Progenitor cell of endocrine pancreas (in vitro differentiated cells): ENCODE measurements around the gene MMP23B. TPM values are rescaled to one million over a fixed set of nuclear protein-coding genes. Genes with fewer than 3 reads are reported as not detected.
A peak's percentile ranks its signal among the peaks of the same experiment; 100 is the strongest.

ENCODE experiments used
- DNase-seq: peaks from one replicate; pipeline ENCODE4 v3.0.0; 2021; ENCODE audit warnings: low spot score; ENCODE audit not compliant: unreplicated experiment
- H3K27ac Mint-ChIP-seq: 2 replicates; pipeline ENCODE4 v1.8.0; 2021; ENCODE audit warnings: mild to moderate bottlenecking, moderate library complexity, mixed read lengths
- H3K27me3 Mint-ChIP-seq: 2 replicates; pipeline ENCODE4 v1.8.0; 2021; ENCODE audit warnings: mixed read lengths
- H3K36me3 Mint-ChIP-seq: 2 replicates; pipeline ENCODE4 v1.8.0; 2022; ENCODE audit warnings: mixed read lengths; ENCODE audit not compliant: insufficient read depth
- H3K4me1 Mint-ChIP-seq: 2 replicates; pipeline ENCODE4 v1.8.0; 2021; ENCODE audit warnings: low read depth, mixed read lengths
- H3K4me3 Mint-ChIP-seq: 2 replicates; pipeline ENCODE4 v1.8.0; 2021; ENCODE audit warnings: low read depth, mild to moderate bottlenecking, moderate library complexity, mixed read lengths
- H3K9me3 Mint-ChIP-seq: 2 replicates; pipeline ENCODE4 v1.8.0; 2021; ENCODE audit warnings: low read depth, mixed read lengths
- CTCF ChIP-seq: fragments of 200-600 bp; sonication (generic); IDR thresholded peaks from one replicate; pipeline ENCODE4 v1.5.0; 2021; ENCODE audit warnings: antibody characterized with exemption, mild to moderate bottlenecking; ENCODE audit not compliant: unreplicated experiment
- total RNA-seq: library from RNA; stranded (reverse); gene quantifications from 2 replicates; pipeline ENCODE4 v1.2.1, GENCODE V29; 2021

The MMP23B gene
- total RNA-seq, 1 donor from 2014 or later: 4.4 TPM

GRCh38 chr1:1610796-1611195, 21.2 kb upstream of the MMP23B start:
- no peaks in the 10 kb centered on the region for H3K9me3 Mint-ChIP-seq
- H3K36me3 Mint-ChIP-seq: peaks cover 1% of the 10 kb centered on the region
- H3K27ac Mint-ChIP-seq: no peak overlapping the region
- TF ChIP-seq CTCF: no peak
- H3K4me1 Mint-ChIP-seq: peaks cover 19% of the 10 kb centered on the region
- no peak overlapping the region for H3K4me3 Mint-ChIP-seq
- no peak for DNase-seq
- no peaks in the 10 kb centered on the region for H3K27me3 Mint-ChIP-seq

GRCh38 chr1:1612104-1612400, 19.9 kb upstream of the MMP23B start:
- peaks cover 1% of the 10 kb centered on the region for H3K36me3 Mint-ChIP-seq
- no peak overlapping the region for H3K4me3 Mint-ChIP-seq
- TF ChIP-seq CTCF: no peak
- no peak for DNase-seq
- H3K27ac Mint-ChIP-seq: peak overlapping the region; percentile 13
- no peaks in the 10 kb centered on the region for H3K9me3 Mint-ChIP-seq
- no peaks in the 10 kb centered on the region for H3K27me3 Mint-ChIP-seq
- peaks cover 20% of the 10 kb centered on the region for H3K4me1 Mint-ChIP-seq

- peak overlapping the region; percentile 31 for H3K27ac Mint-ChIP-seq
- no peaks in the 10 kb centered on the region for H3K27me3 Mint-ChIP-seq
- no peak for TF ChIP-seq CTCF
These were observed 18.4 kb upstream of the MMP23B start for GRCh38 chr1:1613509-1614082.

GRCh38 chr1:1614204-1614953, 17.6 kb upstream of the MMP23B start:
- no peak for DNase-seq
- H3K4me3 Mint-ChIP-seq: peak overlapping the region; percentile 96
- H3K36me3 Mint-ChIP-seq: peaks cover 3% of the 10 kb centered on the region
- TF ChIP-seq CTCF: no peak
- H3K27me3 Mint-ChIP-seq: no peaks in the 10 kb centered on the region
- peaks cover 22% of the 10 kb centered on the region for H3K4me1 Mint-ChIP-seq
- H3K27ac Mint-ChIP-seq: peak overlapping the region; percentile 95
- H3K9me3 Mint-ChIP-seq: no peaks in the 10 kb centered on the region

More at GRCh38 chr1:1613509-1614082, 18.4 kb upstream of the MMP23B start:
- peaks cover 22% of the 10 kb centered on the region for H3K4me1 Mint-ChIP-seq
- peaks cover 3% of the 10 kb centered on the region for H3K36me3 Mint-ChIP-seq
- H3K4me3 Mint-ChIP-seq: peak overlapping the region; percentile 96
- H3K9me3 Mint-ChIP-seq: no peaks in the 10 kb centered on the region
- no peak for DNase-seq

GRCh38 chr1:1614954-1615255, 17.1 kb upstream of the MMP23B start:
- no peak for DNase-seq
- Mint-ChIP-seq H3K4me1 (peaks cover 22% of the 10 kb centered on the region), H3K4me3 (peak overlapping the region; percentile 96), H3K27ac (peak overlapping the region; percentile 95), H3K9me3 (no peaks in the 10 kb centered on the region), H3K27me3 (no peaks in the 10 kb centered on the region), H3K36me3 (peaks cover 3% of the 10 kb centered on the region)
- no peak for TF ChIP-seq CTCF
